WTC11 (cell line): ENCODE results near the gene NPTX1. TPM values are rescaled to one million over a fixed set of nuclear protein-coding genes. Genes with fewer than 3 reads are reported as not detected.

Experiments used
- ATAC-seq: fragments of 200-7000 bp; cut with Tn5 transposase; 2 replicates; pipeline ENCODE4 v1.10.0; 2021; ENCODE audit warnings: mild to moderate bottlenecking, moderate library complexity
- CTCF ChIA-PET: fragments of 300-600 bp; sonication (Branson Sonifier 250); formaldehyde crosslinking; loops from one replicate; lab custom pipeline; 2021; ENCODE audit warnings: antibody characterized with exemption; lab: Charles Lee
- POLR2A ChIA-PET: fragments of 350-600 bp; sonication (Branson Sonifier 250); formaldehyde crosslinking; loops from one replicate; lab custom pipeline; 2021; ENCODE audit warnings: antibody characterized with exemption; lab: Charles Lee
- DNase-seq: peaks from one replicate; pipeline ENCODE4 v3.0.0; 2021; ENCODE audit warnings: low spot score
- H3K27ac Mint-ChIP-seq: 2 replicates; pipeline ENCODE4 v1.8.0; 2021; ENCODE audit warnings: mixed read lengths
- H3K27me3 Mint-ChIP-seq: 2 replicates; pipeline ENCODE4 v1.8.0; 2021; ENCODE audit warnings: low read depth, mild to moderate bottlenecking, moderate library complexity, mixed read lengths
- H3K36me3 Mint-ChIP-seq: 2 replicates; pipeline ENCODE4 v1.8.0; 2021; ENCODE audit warnings: mixed read lengths
- H3K4me1 Mint-ChIP-seq: 2 replicates; pipeline ENCODE4 v1.8.0; 2022; ENCODE audit warnings: mixed read lengths
- H3K4me3 Mint-ChIP-seq: 2 replicates; pipeline ENCODE4 v1.8.0; 2021; ENCODE audit warnings: mild to moderate bottlenecking, moderate library complexity, mixed read lengths
- H3K9me3 Mint-ChIP-seq: 2 replicates; pipeline ENCODE4 v1.8.0; 2021; ENCODE audit warnings: mixed read lengths
- AFF4 ChIP-seq: sonication (generic); formaldehyde crosslinking; IDR thresholded peaks from 2 replicates; pipeline ENCODE4 v1.8.1; 2023; ENCODE audit warnings: mild to moderate bottlenecking, missing genetic modification reagents, borderline replicate concordance
- ELF4 ChIP-seq: sonication (generic); formaldehyde crosslinking; IDR thresholded peaks from 2 replicates; pipeline ENCODE4 v1.8.1; 2022; ENCODE audit warnings: low read depth, mild to moderate bottlenecking, moderate library complexity, missing genetic modification reagents
- GRHL2 ChIP-seq: fragments of 250-450 bp; sonication (Bioruptor Pico); IDR thresholded peaks from 2 replicates; pipeline ENCODE4 v1.8.0; 2022; ENCODE audit warnings: mild to moderate bottlenecking, moderate library complexity; ENCODE audit not compliant: insufficient replicate concordance, severe bottlenecking
- GTF2I ChIP-seq: fragments of 250-450 bp; sonication (Bioruptor Pico); conservative IDR thresholded peaks from 2 replicates; pipeline ENCODE4 v1.4.0; 2021; ENCODE audit warnings: mild to moderate bottlenecking
- KAT7 ChIP-seq: sonication (generic); formaldehyde crosslinking; IDR thresholded peaks from 2 replicates; pipeline ENCODE4 v1.8.1; 2023; ENCODE audit warnings: missing genetic modification reagents, mild to moderate bottlenecking, borderline replicate concordance
- MLX ChIP-seq: sonication (generic); formaldehyde crosslinking; IDR thresholded peaks from 2 replicates; pipeline ENCODE4 v1.8.1; 2023; ENCODE audit warnings: mild to moderate bottlenecking, missing genetic modification reagents, moderate library complexity
- NFE2L1 ChIP-seq: sonication (generic); formaldehyde crosslinking; IDR thresholded peaks from 2 replicates; pipeline ENCODE4 v1.8.1; 2023; ENCODE audit warnings: missing genetic modification reagents
- NR3C1 ChIP-seq: sonication (generic); formaldehyde crosslinking; conservative IDR thresholded peaks from 2 replicates; pipeline ENCODE4 v1.8.1; 2023; ENCODE audit warnings: low read depth, mild to moderate bottlenecking, missing genetic modification reagents
- PREB ChIP-seq: sonication (generic); formaldehyde crosslinking; IDR thresholded peaks from 2 replicates; pipeline ENCODE4 v1.8.1; 2022; ENCODE audit warnings: mild to moderate bottlenecking, missing genetic modification reagents, moderate library complexity, borderline replicate concordance
- SMAD3 ChIP-seq: sonication (generic); formaldehyde crosslinking; IDR thresholded peaks from 2 replicates; pipeline ENCODE4 v1.8.0; 2022; ENCODE audit warnings: missing genetic modification reagents, mild to moderate bottlenecking, borderline replicate concordance
- TCF7 ChIP-seq: sonication (generic); formaldehyde crosslinking; IDR thresholded peaks from 2 replicates; pipeline ENCODE4 v1.8.0; 2022; ENCODE audit warnings: mild to moderate bottlenecking, low read depth, missing genetic modification reagents, moderate library complexity
- TEAD1 ChIP-seq: sonication (generic); formaldehyde crosslinking; IDR thresholded peaks from 2 replicates; pipeline ENCODE4 v1.8.0; 2022; ENCODE audit warnings: mild to moderate bottlenecking, missing genetic modification reagents
- TEAD4 ChIP-seq: sonication (generic); formaldehyde crosslinking; IDR thresholded peaks from 2 replicates; pipeline ENCODE4 v1.8.0; 2022; ENCODE audit warnings: mild to moderate bottlenecking, missing genetic modification reagents
- USF1 ChIP-seq: sonication (generic); formaldehyde crosslinking; IDR thresholded peaks from 2 replicates; pipeline ENCODE4 v1.8.0; 2022; ENCODE audit warnings: mild to moderate bottlenecking, missing genetic modification reagents
- ZBTB43 ChIP-seq: sonication (generic); formaldehyde crosslinking; IDR thresholded peaks from 2 replicates; pipeline ENCODE4 v1.8.1; 2023; ENCODE audit warnings: mild to moderate bottlenecking, missing genetic modification reagents
- ZNF281 ChIP-seq: sonication (generic); formaldehyde crosslinking; IDR thresholded peaks from 2 replicates; pipeline ENCODE4 v1.8.0; 2023; ENCODE audit warnings: mild to moderate bottlenecking, missing genetic modification reagents
- ZNF396 ChIP-seq: fragments of 250-450 bp; sonication (Bioruptor Pico); IDR thresholded peaks from 2 replicates; pipeline ENCODE4 v1.8.0; 2021; ENCODE audit warnings: mild to moderate bottlenecking, moderate library complexity, borderline replicate concordance
- ZNF532 ChIP-seq: fragments of 250-450 bp; sonication (Bioruptor Pico); IDR thresholded peaks from 2 replicates; pipeline ENCODE4 v1.9.0; 2021; ENCODE audit warnings: mild to moderate bottlenecking, borderline replicate concordance
- ZNF671 ChIP-seq: fragments of 250-450 bp; sonication (Bioruptor Pico); IDR thresholded peaks from 2 replicates; pipeline ENCODE4 v1.8.0; 2021; ENCODE audit warnings: mild to moderate bottlenecking
- total RNA-seq: library from RNA; stranded (reverse); gene quantifications from 3 replicates; pipeline ENCODE4 v1.2.3, GENCODE V29; 2021

The NPTX1 gene
- total RNA-seq, 1 experiment from 2014 or later: 15.1 TPM

GRCh38 chr17:80431246-80432195 lies 44.9 kb downstream of the NPTX1 start:
- no peaks in the 10 kb centered on the region for H3K36me3 Mint-ChIP-seq
- ChIA-PET CTCF (interaction anchor here (1.2 kb wide), 1 partner anchor 46 kb away, joined by 3 read pairs; no protein-coding TSS in a partner anchor), POLR2A (no interaction called here)
- TF ChIP-seq TEAD4 (CRISPR knock-in tag) (no peak), NFE2L1 (no peak), PREB (CRISPR knock-in tag) (no peak), GTF2I (no peak), SMAD3 (CRISPR knock-in tag) (no peak), USF1 (CRISPR knock-in tag) (no peak), MLX (CRISPR knock-in tag) (no peak), ZNF532 (CRISPR knock-in tag) (no peak), KAT7 (CRISPR knock-in tag) (no peak), AFF4 (CRISPR knock-in tag) (no peak), TEAD1 (no peak), ZBTB43 (CRISPR knock-in tag) (no peak), ELF4 (CRISPR knock-in tag) (no peak), GRHL2 (CRISPR knock-in tag) (no peak), NR3C1 (CRISPR knock-in tag) (no peak), ZNF396 (CRISPR knock-in tag) (no peak), ZNF671 (CRISPR knock-in tag) (no peak), ZNF281 (no peak), TCF7 (CRISPR knock-in tag) (no peak)
- H3K27me3 Mint-ChIP-seq: peaks cover 6% of the 10 kb centered on the region
- ATAC-seq: no peak
- no peak for DNase-seq
- peaks cover 3% of the 10 kb centered on the region; the same call in 1 of the 2 replicates for H3K9me3 Mint-ChIP-seq
- no peak overlapping the region for H3K4me3 Mint-ChIP-seq
- H3K27ac Mint-ChIP-seq: no peak overlapping the region
- H3K4me1 Mint-ChIP-seq: 0 out of 2 replicates have a peak, but pooled peaks cover 3% of the 10 kb centered on the region
